ENCODE measurements around the gene NR3C1. TPM values are rescaled to one million over a fixed set of nuclear protein-coding genes. Genes with fewer than 3 reads are reported as not detected.

Gene NR3C1
- total RNA-seq, 4 donors from 2014 or later: 40.4 to 55.0 (median 45.2) TPM

GRCh38 chr5:143400541-143401226 lies 2.8 kb downstream of the NR3C1 start:
- intact Hi-C loops (cut with DNase I; ENCODE audit: low total_unique reads): no loop called here
- 10 to 17% methylated on average over 10 of the region's 10 CpGs for WGBS, 2 donors
- DNase-seq (ENCODE audit: low spot score in 2 of 2): peak in 1 of 2 donors; percentile 83
- no peak overlapping the region for H3K4me3 ChIP-seq (ENCODE audit: low read depth, poor library complexity, severe bottlenecking)
- TF ChIP-seq POLR2A (IDR thresholded peaks at IDR 0.05) (no peak), CTCF (IDR thresholded peaks at IDR 0.05) (no peak)

- DNase-seq (ENCODE audit: low spot score in 2 of 2): no peak
- 16 to 20% methylated on average over 12 of the region's 12 CpGs for WGBS, 2 donors
- TF ChIP-seq CTCF (IDR thresholded peaks at IDR 0.05) (no peak), POLR2A (IDR thresholded peaks at IDR 0.05) (no peak)
- no peak overlapping the region for H3K4me3 ChIP-seq (ENCODE audit: low read depth, poor library complexity, severe bottlenecking)
- intact Hi-C loops (cut with DNase I; ENCODE audit: low total_unique reads): no loop called here
Observed at GRCh38 chr5:143399616-143400540, 3.6 kb downstream of the NR3C1 start.

GRCh38 chr5:143398451-143399237 lies 4.8 kb downstream of the NR3C1 start:
- WGBS, 2 donors: 24 to 31% methylated on average over 8 of the region's 8 CpGs
- DNase-seq (ENCODE audit: low spot score in 2 of 2): no peak
- intact Hi-C loops (cut with DNase I; ENCODE audit: low total_unique reads): no loop called here
- H3K4me3 ChIP-seq (ENCODE audit: low read depth, poor library complexity, severe bottlenecking): no peak overlapping the region
- TF ChIP-seq CTCF (IDR thresholded peaks at IDR 0.05) (no peak), POLR2A (IDR thresholded peaks at IDR 0.05) (no peak)

- TF ChIP-seq POLR2A (IDR thresholded peaks at IDR 0.05) (no peak), CTCF (IDR thresholded peaks at IDR 0.05) (no peak)
- 20 to 23% methylated on average over 2 of the region's 2 CpGs for WGBS, 2 donors
- no peak overlapping the region for H3K4me3 ChIP-seq (ENCODE audit: low read depth, poor library complexity, severe bottlenecking)
- no peak for DNase-seq (ENCODE audit: low spot score in 2 of 2)
- intact Hi-C loops (cut with DNase I; ENCODE audit: low total_unique reads): no loop called here
Observed at GRCh38 chr5:143398053-143398355, 5.5 kb downstream of the NR3C1 start.

- no peak for DNase-seq (ENCODE audit: low spot score in 2 of 2)
- TF ChIP-seq CTCF (IDR thresholded peaks at IDR 0.05) (no peak), POLR2A (IDR thresholded peaks at IDR 0.05) (no peak)
- no peak overlapping the region for H3K4me3 ChIP-seq (ENCODE audit: low read depth, poor library complexity, severe bottlenecking)
- 48 to 57% methylated on average over 2 of the region's 2 CpGs for WGBS, 2 donors
- intact Hi-C loops (cut with DNase I; ENCODE audit: low total_unique reads): no loop called here
Observed at GRCh38 chr5:143397302-143398052, 6.0 kb downstream of the NR3C1 start.
